GM10248 (cell line): ENCODE data around the gene HNRNPUL1.
A peak's percentile ranks its signal among the peaks of the same experiment; 100 is the strongest.

Experiments used
- CTCF ChIA-PET: fragments of 300-600 bp; sonication (Branson Sonifier 250); formaldehyde crosslinking; extraction: SDS; loops from one replicate; lab custom pipeline; 2021; ENCODE audit warnings: antibody characterized with exemption; lab: Yijun Ruan, JAX
- POLR2A ChIA-PET: fragments of 350-650 bp; sonication (Branson Sonifier 250); formaldehyde crosslinking; extraction: SDS; loops from one replicate; lab custom pipeline; 2020; ENCODE audit warnings: antibody characterized with exemption; lab: Yijun Ruan, JAX
- DNase-seq: peaks from one replicate; pipeline ENCODE4 v3.0.0; 2012; ENCODE audit errors: extremely low spot score
- CTCF ChIP-seq: IDR thresholded peaks from 2 replicates; pipeline ENCODE4 v1.5.1; 2012; ENCODE audit warnings: mild to moderate bottlenecking, low read depth; ENCODE audit errors: extremely low read depth, missing control alignments, control extremely low read depth

The HNRNPUL1 gene

GRCh38 chr19:41322451-41322850 lies 58.3 kb downstream of the HNRNPUL1 start:
- no peak for TF ChIP-seq CTCF
- no peak for DNase-seq
- ChIA-PET POLR2A (no interaction called here), CTCF (interaction anchor here (0.9 to 2.3 kb wide), 3 partner anchors 9 to 15 kb away, joined by 3 to 9 read pairs (median 4); no protein-coding TSS in a partner anchor)

- no peak for TF ChIP-seq CTCF
- ChIA-PET POLR2A (no interaction called here), CTCF (interaction anchor here (0.9 to 3.4 kb wide), 4 partner anchors 10 to 29 kb away, joined by 3 to 14 read pairs (median 6); partner anchors contain the start of gene TGFB1)
- DNase-seq, result no peak
These were observed 58.9 kb downstream of the HNRNPUL1 start for GRCh38 chr19:41323023-41323422.

GRCh38 chr19:41323430-41324125 lies 59.4 kb downstream of the HNRNPUL1 start:
- TF ChIP-seq CTCF, result no peak
- no peak for DNase-seq
- ChIA-PET CTCF (interaction anchor here (0.9 to 3.4 kb wide), 3 partner anchors 15 to 29 kb away, joined by 3 to 14 read pairs (median 9); partner anchors contain the start of gene TGFB1), POLR2A (interaction anchor here (1.1 kb wide), 1 partner anchor 41 kb away, joined by 3 read pairs; the partner anchor contains the start of gene B9D2)

GRCh38 chr19:41324231-41324702 lies 60.1 kb downstream of the HNRNPUL1 start:
- DNase-seq, result peak; percentile 23

GRCh38 chr19:41324921-41325639 lies 60.9 kb downstream of the HNRNPUL1 start:
- no peak for TF ChIP-seq CTCF
- CTCF ChIA-PET, result interaction anchor here (1.1 to 3.4 kb wide), 4 partner anchors 17 to 27 kb away, joined by 3 to 14 read pairs (median 6); partner anchors contain the start of gene TGFB1
- DNase-seq, result peak; percentile 33
- POLR2A ChIA-PET, result interaction anchor here (1.1 kb wide), 1 partner anchor 39 kb away, joined by 3 read pairs; the partner anchor contains the start of gene B9D2

More at GRCh38 chr19:41324231-41324702, 60.1 kb downstream of the HNRNPUL1 start:
- no peak for TF ChIP-seq CTCF
- ChIA-PET POLR2A (interaction anchor here (1.1 kb wide), 1 partner anchor 40 kb away, joined by 3 read pairs; the partner anchor contains the start of gene B9D2), CTCF (interaction anchor here (3.4 kb wide), 1 partner anchor 28 kb away, joined by 14 read pairs; the partner anchor contains the start of gene TGFB1)

GRCh38 chr19:41325640-41325946 lies 61.4 kb downstream of the HNRNPUL1 start:
- TF ChIP-seq CTCF, result no peak
- POLR2A ChIA-PET, result no interaction called here
- CTCF ChIA-PET, result interaction anchor here (1.1 to 3.4 kb wide), 4 partner anchors 17 to 27 kb away, joined by 3 to 14 read pairs (median 6); partner anchors contain the start of gene TGFB1
- DNase-seq, result no peak
